AG20443 (cell line): ENCODE data around the gene ZNF488.

Experiments
- DNase-seq: peaks from one replicate; pipeline ENCODE4 v3.0.0; 2012; ENCODE audit warnings: low spot score, mixed read lengths

The ZNF488 gene

GRCh38 chr10:47366181-47366631, 17.9 kb downstream of the ZNF488 start:
- DNase-seq = no peak

- no peak for DNase-seq
These were observed 18.5 kb downstream of the ZNF488 start for GRCh38 chr10:47365431-47366180.

GRCh38 chr10:47364911-47365310, 19.2 kb downstream of the ZNF488 start:
- DNase-seq = no peak

GRCh38 chr10:47364366-47364765, 19.7 kb downstream of the ZNF488 start:
- no peak for DNase-seq

- no peak for DNase-seq
These were observed 20.3 kb downstream of the ZNF488 start for GRCh38 chr10:47363781-47364180.

GRCh38 chr10:47362199-47362598, 21.9 kb downstream of the ZNF488 start:
- DNase-seq = no peak

- DNase-seq = peak; percentile 66
These were observed 22.8 kb downstream of the ZNF488 start for GRCh38 chr10:47361293-47361692.

- no peak for DNase-seq
These were observed 23.6 kb downstream of the ZNF488 start for GRCh38 chr10:47360419-47361040.

GRCh38 chr10:47359626-47360418, 24.3 kb downstream of the ZNF488 start:
- DNase-seq = no peak

GRCh38 chr10:47359101-47359500, 25.0 kb downstream of the ZNF488 start:
- no peak for DNase-seq

- DNase-seq = no peak
These were observed 25.6 kb downstream of the ZNF488 start for GRCh38 chr10:47358457-47358856.

- no peak for DNase-seq
These were observed 26.2 kb downstream of the ZNF488 start for GRCh38 chr10:47357911-47358310.

- DNase-seq = no peak
These were observed 26.9 kb downstream of the ZNF488 start for GRCh38 chr10:47357131-47357582.

GRCh38 chr10:47356708-47357107, 27.4 kb downstream of the ZNF488 start:
- no peak for DNase-seq

GRCh38 chr10:47354900-47355299, 29.2 kb downstream of the ZNF488 start:
- DNase-seq = no peak

- no peak for DNase-seq
These were observed 29.9 kb downstream of the ZNF488 start for GRCh38 chr10:47354165-47354564.

GRCh38 chr10:47353351-47353750, 30.7 kb downstream of the ZNF488 start:
- DNase-seq = no peak

- DNase-seq = no peak
These were observed 31.9 kb downstream of the ZNF488 start for GRCh38 chr10:47351899-47352815.

GRCh38 chr10:47350671-47351640, 33.1 kb downstream of the ZNF488 start:
- DNase-seq = no peak

GRCh38 chr10:47349941-47350371, 34.1 kb downstream of the ZNF488 start:
- no peak for DNase-seq
